Spleen (tissue), 7 donors: ENCODE data around the gene EBF4.

ENCODE experiments used
- POLR2A ChIP-seq, 3 donors: fragments of 450-650 bp; IDR thresholded peaks; one replicate each; pipeline ENCODE4 v1.5.1; 2017; ENCODE audit warnings: antibody characterized with exemption in 3 of 3, mild to moderate bottlenecking in 1 of 3
- POLR2AphosphoS5 ChIP-seq, 3 donors: sonication (generic); formaldehyde crosslinking; IDR thresholded peaks; one replicate each; pipeline ENCODE4 v1.5.1; 2017; ENCODE audit warnings: antibody characterized with exemption in 3 of 3
- TF ChIP-seq, protein P1 (sequence below), 11 experiments: fragments of 200-600 bp in 7 of 11; fragments of 450-650 bp in 4 of 11; sonication (generic) in 4 of 11; IDR thresholded peaks in 8 of 11; conservative IDR thresholded peaks in 3 of 11; 1 replicate in 7 of 11; 2 replicates in 4 of 11; pipeline versions ENCODE4 v1.4.0 to v1.8.0; 2016 to 2021; ENCODE audit warnings: antibody characterized with exemption in 11 of 11, inconsistent platforms in 4 of 11, mild to moderate bottlenecking in 1 of 11
- donor health status: DM: no; HTN: no; CAD: no; lungs with moderate emphysema.
- donor health status: DM: no; HTN: no; CAD: no.
- donor health status: DM: no; HTN: no; CAD: no.

DNA sequence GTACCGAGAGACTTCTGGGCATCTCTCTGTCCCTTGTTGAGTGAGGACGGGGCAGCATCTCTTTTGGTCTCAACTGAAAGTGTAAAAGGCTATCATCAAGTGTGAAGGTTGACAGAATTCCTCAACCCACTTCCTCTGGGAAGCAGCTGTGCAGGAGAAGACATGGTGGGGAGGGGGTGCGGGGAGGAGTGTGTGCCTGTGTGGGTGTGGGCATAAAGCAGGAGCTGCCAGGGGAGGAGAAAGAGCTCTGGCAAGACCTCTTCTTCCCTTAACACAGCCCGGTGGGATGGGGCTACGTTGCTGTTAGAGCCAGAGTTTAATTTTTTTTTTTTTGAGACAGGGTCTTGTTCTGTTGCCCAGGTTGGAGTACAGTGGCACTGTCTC is 76.0 kb downstream of the EBF4 start:
- TF ChIP-seq, protein P1, sequence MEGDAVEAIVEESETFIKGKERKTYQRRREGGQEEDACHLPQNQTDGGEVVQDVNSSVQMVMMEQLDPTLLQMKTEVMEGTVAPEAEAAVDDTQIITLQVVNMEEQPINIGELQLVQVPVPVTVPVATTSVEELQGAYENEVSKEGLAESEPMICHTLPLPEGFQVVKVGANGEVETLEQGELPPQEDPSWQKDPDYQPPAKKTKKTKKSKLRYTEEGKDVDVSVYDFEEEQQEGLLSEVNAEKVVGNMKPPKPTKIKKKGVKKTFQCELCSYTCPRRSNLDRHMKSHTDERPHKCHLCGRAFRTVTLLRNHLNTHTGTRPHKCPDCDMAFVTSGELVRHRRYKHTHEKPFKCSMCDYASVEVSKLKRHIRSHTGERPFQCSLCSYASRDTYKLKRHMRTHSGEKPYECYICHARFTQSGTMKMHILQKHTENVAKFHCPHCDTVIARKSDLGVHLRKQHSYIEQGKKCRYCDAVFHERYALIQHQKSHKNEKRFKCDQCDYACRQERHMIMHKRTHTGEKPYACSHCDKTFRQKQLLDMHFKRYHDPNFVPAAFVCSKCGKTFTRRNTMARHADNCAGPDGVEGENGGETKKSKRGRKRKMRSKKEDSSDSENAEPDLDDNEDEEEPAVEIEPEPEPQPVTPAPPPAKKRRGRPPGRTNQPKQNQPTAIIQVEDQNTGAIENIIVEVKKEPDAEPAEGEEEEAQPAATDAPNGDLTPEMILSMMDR (IDR thresholded peaks at IDR 0.05 in 8 of 11, conservative IDR thresholded peaks at IDR 0.05 in 3 of 11), result no peak
- no peak for TF ChIP-seq POLR2A (IDR thresholded peaks at IDR 0.05)
- no peak for TF ChIP-seq POLR2AphosphoS5 (IDR thresholded peaks at IDR 0.05)
